PC-3 (cell line): ENCODE measurements around the gene CTTNBP2. TPM values are rescaled to one million over a fixed set of nuclear protein-coding genes. Genes with fewer than 3 reads are reported as not detected.
A peak's percentile ranks its signal among the peaks of the same experiment; 100 is the strongest.

Experiments
- ATAC-seq: fragments of 200-7000 bp; cut with Tn5 transposase; 2 replicates; pipeline ENCODE4 v1.9.1; 2020; ENCODE audit warnings: mild to moderate bottlenecking, moderate library complexity
- BruUV-seq: library from RNA; stranded (reverse); fragments of 400-500 nt; replicated peaks from 2 replicates; lab custom pipeline; 2021; lab: Mats Ljungman, UMichigan
- CTCF ChIA-PET: fragments of 300-600 bp; sonication (Branson Sonifier 250); formaldehyde crosslinking; loops from one replicate; lab custom pipeline; 2022; ENCODE audit warnings: antibody characterized with exemption; lab: Charles Lee
- POLR2A ChIA-PET: fragments of 300-600 bp; sonication (Branson Sonifier 250); formaldehyde crosslinking; loops from one replicate; lab custom pipeline; 2022; ENCODE audit warnings: antibody characterized with exemption; ENCODE audit not compliant: unreplicated experiment; lab: Charles Lee
- DNase-seq: peaks from one replicate; pipeline ENCODE4 v3.0.0-alpha.2; 2015
- H2AFZ ChIP-seq: fragments of 300-600 bp; sonication (generic); 2 replicates; pipeline ENCODE4 v1.6.0; 2016; ENCODE audit warnings: antibody characterized with exemption, low read length
- H3F3A ChIP-seq: fragments of 300-600 bp; sonication (generic); one replicate; pipeline ENCODE4 v1.6.0; 2017; ENCODE audit warnings: antibody characterized with exemption, low read length, control low read depth, mild to moderate bottlenecking; ENCODE audit not compliant: unreplicated experiment
- H3K27ac ChIP-seq: fragments of 300-600 bp; sonication (generic); 2 replicates; pipeline ENCODE4 v1.5.1; 2016; ENCODE audit warnings: mild to moderate bottlenecking, low read length
- H3K27me3 ChIP-seq: fragments of 300-600 bp; sonication (generic); 2 replicates; pipeline ENCODE4 v1.6.1; 2016; ENCODE audit warnings: low read length, mixed read lengths
- H3K36me3 ChIP-seq: fragments of 300-600 bp; sonication (generic); 2 replicates; pipeline ENCODE4 v1.6.1; 2016; ENCODE audit warnings: low read depth, mixed run types, low read length, mixed read lengths
- H3K4me1 ChIP-seq: fragments of 300-600 bp; sonication (generic); 2 replicates; pipeline ENCODE4 v1.5.1; 2016; ENCODE audit warnings: low read length; ENCODE audit not compliant: insufficient read depth
- H3K4me2 ChIP-seq: fragments of 300-600 bp; sonication (generic); 2 replicates; pipeline ENCODE4 v1.6.0; 2016; ENCODE audit warnings: low read length
- H3K4me3 ChIP-seq: fragments of 300-600 bp; sonication (generic); 2 replicates; pipeline ENCODE4 v1.5.1; 2016; ENCODE audit warnings: mild to moderate bottlenecking, low read length, mixed read lengths
- H3K79me2 ChIP-seq: fragments of 300-600 bp; sonication (generic); 2 replicates; pipeline ENCODE4 v1.6.1; 2017; ENCODE audit warnings: low read length, mixed read lengths
- H3K9ac ChIP-seq: fragments of 300-600 bp; sonication (generic); 2 replicates; pipeline ENCODE4 v1.6.0; 2016; ENCODE audit warnings: mild to moderate bottlenecking, low read length
- H3K9me2 ChIP-seq: fragments of 300-600 bp; sonication (generic); replicated peaks from 2 replicates; pipeline ENCODE4 v1.6.1; 2016; ENCODE audit warnings: mixed run types, low read length, mixed read lengths
- H3K9me3 ChIP-seq: fragments of 300-600 bp; sonication (generic); 2 replicates; pipeline ENCODE4 v1.6.1; 2016; ENCODE audit warnings: low read length, mixed read lengths
- H4K20me1 ChIP-seq: fragments of 300-600 bp; sonication (generic); 2 replicates; pipeline ENCODE4 v1.6.1; 2016; ENCODE audit warnings: low read length, mixed read lengths
- CTCF ChIP-seq: fragments of 300-600 bp; sonication (generic); conservative IDR thresholded peaks from 2 replicates; pipeline ENCODE4 v1.5.1; 2017; ENCODE audit warnings: antibody characterized with exemption, low read depth, mild to moderate bottlenecking, low read length
- EZH2 ChIP-seq: fragments of 300-600 bp; sonication (generic); IDR thresholded peaks from one replicate; pipeline ENCODE4 v1.6.1; 2017; ENCODE audit warnings: antibody characterized with exemption, mild to moderate bottlenecking, low read length; ENCODE audit not compliant: unreplicated experiment
- EZH2phosphoT487 ChIP-seq: fragments of 300-600 bp; sonication (generic); IDR thresholded peaks from 2 replicates; pipeline ENCODE4 v1.6.1; 2018; ENCODE audit warnings: mild to moderate bottlenecking, antibody characterized with exemption, low read length, borderline replicate concordance
- intact Hi-C: fragments of 100-400 bp; cut with micrococcal nuclease; formaldehyde crosslinking; loops from 2 replicates; pipeline ENCODE4 v1.9.0; 2023
- total RNA-seq: library from RNA; depleted of rRNA; stranded (reverse); fragments of >200 nt; gene quantifications from 2 replicates; pipeline ENCODE4 v1.2.3, GENCODE V29; 2014

The CTTNBP2 gene
- total RNA-seq, 1 experiment from 2014 or later = 1.1 TPM

DNA sequence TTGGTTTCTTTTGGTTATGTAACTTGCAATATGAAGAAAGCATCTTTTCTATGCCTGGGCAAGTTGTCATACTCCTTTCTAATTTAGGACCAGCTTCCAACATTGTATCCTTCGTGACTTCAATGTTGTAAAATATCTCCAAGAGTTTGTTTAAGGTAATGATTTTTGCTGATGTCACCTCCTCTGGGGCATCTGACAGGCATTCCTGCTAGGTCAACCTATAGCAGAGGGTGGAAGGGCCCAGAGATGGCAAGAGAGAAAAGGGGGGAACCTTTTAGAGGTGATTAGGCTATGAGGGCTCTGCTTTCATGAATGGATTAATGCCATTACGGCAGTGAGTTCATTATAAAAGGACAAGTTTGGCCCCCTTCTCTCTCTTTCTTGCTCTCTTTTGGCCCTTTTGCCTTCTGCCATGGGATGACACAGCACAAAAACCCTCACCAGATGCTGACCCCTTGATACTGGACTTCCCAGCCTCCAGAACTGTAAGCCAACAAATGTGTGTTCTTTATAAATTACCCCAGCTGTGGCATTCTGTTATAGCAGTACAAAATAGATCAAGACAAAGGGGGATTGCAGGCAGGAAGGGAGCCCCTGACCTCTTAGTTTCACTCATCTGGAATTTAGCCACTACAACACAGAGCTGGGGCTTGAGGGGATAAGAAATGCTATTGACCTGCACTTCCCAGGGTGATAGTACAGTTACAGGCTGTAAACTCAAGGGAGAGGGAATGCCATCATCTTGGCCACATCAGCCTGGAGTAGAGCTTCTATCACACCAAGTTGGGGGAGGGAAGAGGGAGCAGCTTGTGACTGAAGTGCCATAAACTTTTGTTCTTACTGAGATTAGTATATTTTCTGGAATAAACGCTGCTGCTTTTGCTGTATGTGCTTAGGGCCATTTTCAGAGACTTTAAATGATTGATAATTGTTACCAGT is 197.5 kb downstream of the CTTNBP2 start:
- POLR2A ChIA-PET = no interaction called here
- no peak overlapping the region for H3K27ac ChIP-seq
- no peak for ATAC-seq

DNA sequence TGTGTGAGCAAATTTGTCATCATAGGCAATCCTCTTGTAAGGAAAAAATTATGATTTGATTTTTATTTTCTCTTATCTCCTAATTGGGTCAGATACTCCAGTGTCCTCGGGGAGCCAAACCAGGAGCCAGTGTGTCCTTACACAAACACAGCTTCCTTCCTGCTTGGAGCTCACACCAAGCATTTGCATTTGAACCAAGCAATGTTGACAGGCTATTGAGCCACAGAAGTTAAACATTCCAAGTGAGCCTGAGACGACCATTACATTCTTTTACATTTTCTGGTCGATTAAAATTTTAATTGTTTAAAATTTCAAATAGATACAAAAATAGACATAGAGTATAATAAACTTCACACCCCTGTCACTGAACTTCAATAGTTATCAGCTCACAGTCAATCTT is 198.6 kb downstream of the CTTNBP2 start:
- intact Hi-C loops = loop anchor here (1.0 kb wide), 2 partner anchors 215 to 274 kb away; no protein-coding TSS in a partner anchor
- Histone ChIP-seq H3K4me3 (no peak overlapping the region), H3K9me2 (no peaks in the 10 kb centered on the region), H3K27me3 (peaks cover 38% of the 10 kb centered on the region), H3K79me2 (no peaks in the 10 kb centered on the region), H3K4me2 (no peak overlapping the region), H3K9me3 (no peaks in the 10 kb centered on the region), H3K9ac (no peak overlapping the region), H3K27ac (no peak overlapping the region), H3K36me3 (no peaks in the 10 kb centered on the region), H3K4me1 (peaks cover 13% of the 10 kb centered on the region; the same call in 1 of the 2 replicates), H4K20me1 (no peaks in the 10 kb centered on the region), H3F3A (no peaks in the 10 kb centered on the region), H2AFZ (no peak overlapping the region)
- no peak for TF ChIP-seq CTCF
- no peak for TF ChIP-seq EZH2phosphoT487
- TF ChIP-seq EZH2 = no peak
- DNase-seq = no peak
- BruUV-seq = no TSS peak
- ATAC-seq = no peak
- ChIA-PET CTCF (interaction anchor here (0.5 kb wide), 1 partner anchor 415 kb away, joined by 3 read pairs; no protein-coding TSS in a partner anchor), POLR2A (no interaction called here)

More for the DNA sequence above, 197.5 kb downstream of the CTTNBP2 start:
- no peak for DNase-seq
- TF ChIP-seq CTCF = no peak
- TF ChIP-seq EZH2phosphoT487 = no peak
- Histone ChIP-seq H3K36me3 (no peaks in the 10 kb centered on the region), H3K9me3 (no peaks in the 10 kb centered on the region), H3K27me3 (peaks cover 49% of the 10 kb centered on the region), H3K79me2 (no peaks in the 10 kb centered on the region), H3K9ac (no peak overlapping the region), H3K4me3 (no peak overlapping the region), H3K9me2 (no peaks in the 10 kb centered on the region), H3K4me1 (peaks cover 13% of the 10 kb centered on the region; the same call in 1 of the 2 replicates), H3F3A (no peaks in the 10 kb centered on the region), H3K4me2 (no peak overlapping the region), H4K20me1 (no peaks in the 10 kb centered on the region), H2AFZ (no peak overlapping the region)
- CTCF ChIA-PET = interaction anchor here (0.5 kb wide), 1 partner anchor 416 kb away, joined by 3 read pairs; no protein-coding TSS in a partner anchor
- BruUV-seq = no TSS peak
- intact Hi-C loops = no loop called here

- BruUV-seq = no TSS peak
- CTCF ChIA-PET = no interaction called here
- no peaks in the 10 kb centered on the region for H4K20me1 ChIP-seq
- peaks cover 13% of the 10 kb centered on the region; the same call in 1 of the 2 replicates for H3K4me1 ChIP-seq
- peak; percentile 75 for ATAC-seq
- H3K4me3 ChIP-seq = no peak overlapping the region
- H3K4me2 ChIP-seq = no peak overlapping the region
- no peaks in the 10 kb centered on the region for H3K9me2 ChIP-seq
- no peak overlapping the region for H3K9ac ChIP-seq
- DNase-seq = peak; percentile 71
- no peak overlapping the region for H3K27ac ChIP-seq
- TF ChIP-seq EZH2 = no peak
- TF ChIP-seq EZH2phosphoT487 = no peak
- peak; percentile 63 for TF ChIP-seq CTCF
- intact Hi-C loops = loop anchor here (1.0 kb wide), 2 partner anchors 215 to 274 kb away; no protein-coding TSS in a partner anchor
- H3K79me2 ChIP-seq = no peaks in the 10 kb centered on the region
- no peaks in the 10 kb centered on the region for H3K36me3 ChIP-seq
- no peak overlapping the region for H2AFZ ChIP-seq
- H3K9me3 ChIP-seq = no peaks in the 10 kb centered on the region
- POLR2A ChIA-PET = no interaction called here
- peaks cover 34% of the 10 kb centered on the region for H3K27me3 ChIP-seq
- H3F3A ChIP-seq = no peaks in the 10 kb centered on the region
Measured at GRCh38 chr7:117673839-117674238, 199.4 kb downstream of the CTTNBP2 start.
